Measurements from ENCODE around the gene ZMIZ2.
"Not testable (repeated sequence)": the region's sequence is repeated elsewhere in the genome, so short reads cannot be mapped to it uniquely, and the experiment has no call there.

ZMIZ2 gene

DNA sequence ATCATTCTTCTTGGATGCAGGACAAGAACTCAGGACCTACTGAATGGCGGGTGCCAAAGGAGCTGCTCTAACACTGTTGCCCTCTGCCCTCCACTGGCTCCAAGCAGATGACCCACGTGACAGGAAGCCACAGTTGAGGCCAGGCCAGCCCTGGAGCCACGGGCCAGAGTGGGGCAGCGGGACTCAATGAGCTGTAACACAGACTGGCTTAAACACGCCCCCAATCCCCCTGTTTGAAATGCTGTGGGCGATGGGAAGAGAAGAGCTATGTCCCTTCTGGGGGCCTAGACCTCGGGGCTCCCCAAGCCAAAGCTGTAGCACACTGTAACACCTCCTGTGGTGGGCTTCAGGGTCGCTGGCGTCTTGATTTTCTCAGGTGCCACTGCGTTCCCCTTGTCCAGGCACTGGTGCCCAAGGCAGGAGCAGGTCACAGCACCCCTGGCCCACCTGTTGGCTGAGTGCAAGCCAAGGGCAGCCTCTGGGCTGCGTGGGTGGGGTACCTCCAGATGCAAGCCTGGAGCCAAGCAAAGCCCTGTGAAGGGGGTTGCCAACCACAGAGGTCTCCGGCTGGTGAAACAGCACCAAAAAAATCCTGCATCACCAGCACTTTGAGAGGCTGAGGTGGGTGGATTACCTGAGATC is 18.6 kb upstream of the ZMIZ2 start:
- H3K4me3 ChIP-seq (ENCODE audit: low read depth, low read length), result no peak overlapping the region
- TF ChIP-seq, protein P1, sequence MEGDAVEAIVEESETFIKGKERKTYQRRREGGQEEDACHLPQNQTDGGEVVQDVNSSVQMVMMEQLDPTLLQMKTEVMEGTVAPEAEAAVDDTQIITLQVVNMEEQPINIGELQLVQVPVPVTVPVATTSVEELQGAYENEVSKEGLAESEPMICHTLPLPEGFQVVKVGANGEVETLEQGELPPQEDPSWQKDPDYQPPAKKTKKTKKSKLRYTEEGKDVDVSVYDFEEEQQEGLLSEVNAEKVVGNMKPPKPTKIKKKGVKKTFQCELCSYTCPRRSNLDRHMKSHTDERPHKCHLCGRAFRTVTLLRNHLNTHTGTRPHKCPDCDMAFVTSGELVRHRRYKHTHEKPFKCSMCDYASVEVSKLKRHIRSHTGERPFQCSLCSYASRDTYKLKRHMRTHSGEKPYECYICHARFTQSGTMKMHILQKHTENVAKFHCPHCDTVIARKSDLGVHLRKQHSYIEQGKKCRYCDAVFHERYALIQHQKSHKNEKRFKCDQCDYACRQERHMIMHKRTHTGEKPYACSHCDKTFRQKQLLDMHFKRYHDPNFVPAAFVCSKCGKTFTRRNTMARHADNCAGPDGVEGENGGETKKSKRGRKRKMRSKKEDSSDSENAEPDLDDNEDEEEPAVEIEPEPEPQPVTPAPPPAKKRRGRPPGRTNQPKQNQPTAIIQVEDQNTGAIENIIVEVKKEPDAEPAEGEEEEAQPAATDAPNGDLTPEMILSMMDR (IDR thresholded peaks at IDR 0.05; ENCODE audit: insufficient read depth, low read depth, low read length, missing control alignments), result no peak
- DNase-seq (ENCODE audit: low read depth), result no peak

DNA sequence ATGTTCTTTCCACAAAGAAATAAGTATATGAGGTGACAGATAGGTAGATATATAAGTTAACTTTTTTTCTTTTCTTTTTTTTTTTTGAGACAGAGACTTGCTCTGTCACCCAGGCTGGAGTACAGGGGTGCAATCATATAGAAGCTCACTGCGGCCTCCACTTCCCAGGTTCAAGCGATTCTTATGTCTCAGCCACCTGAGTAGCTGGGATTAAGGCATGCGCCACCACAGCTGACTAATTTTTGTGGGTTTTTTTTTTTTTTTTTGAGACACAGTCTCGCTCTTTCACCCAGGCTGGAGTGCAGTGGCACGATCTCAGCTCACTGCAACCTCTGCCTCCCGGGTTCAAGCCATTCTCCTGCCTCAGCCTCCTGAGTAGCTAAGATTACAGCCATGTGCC is 15.7 kb upstream of the ZMIZ2 start:
- not testable (repeated sequence) for DNase-seq (ENCODE audit: low read depth); H3K4me3 ChIP-seq (ENCODE audit: low read depth, low read length)

DNA sequence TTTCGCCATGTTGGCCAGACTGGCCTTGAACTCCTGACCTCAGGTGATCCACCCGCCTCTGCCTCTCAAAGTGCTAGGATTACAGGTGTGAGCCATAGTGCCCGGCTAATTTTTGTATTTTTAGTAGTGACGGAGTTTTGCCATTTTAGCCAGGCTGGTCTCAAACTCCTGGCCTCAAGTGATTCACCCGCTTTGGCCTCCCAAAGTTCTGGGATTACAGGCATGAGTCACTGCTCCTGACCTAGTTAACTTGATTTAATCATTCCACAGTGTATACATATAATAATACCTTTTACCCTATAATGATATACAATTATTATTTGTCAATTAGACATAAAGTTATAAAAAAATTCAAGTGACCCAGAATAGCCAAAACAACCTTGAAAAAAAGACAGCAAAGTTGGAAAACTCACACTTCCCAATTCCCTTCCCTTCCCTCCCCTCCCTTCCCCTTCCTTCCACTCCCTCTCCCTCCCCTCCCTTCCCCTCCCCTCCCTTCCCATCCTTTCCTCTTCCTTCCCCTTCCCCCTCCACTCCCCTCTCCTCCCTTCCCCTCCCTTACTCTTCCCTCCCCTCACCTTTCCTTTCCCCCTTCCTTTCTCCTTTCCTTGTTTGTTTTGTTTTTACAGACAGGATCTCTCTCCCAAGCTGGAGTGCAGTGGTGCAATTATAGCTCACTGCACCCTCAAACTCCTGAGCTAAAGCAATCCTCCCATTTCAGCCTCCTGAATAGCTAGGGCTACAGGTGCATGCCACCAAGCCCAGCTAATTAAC is 14.8 kb upstream of the ZMIZ2 start:
- DNase-seq (ENCODE audit: low read depth), result no peak
- TF ChIP-seq, protein P1 (IDR thresholded peaks at IDR 0.05; ENCODE audit: insufficient read depth, low read depth, low read length, missing control alignments), result no peak
- H3K4me3 ChIP-seq (ENCODE audit: low read depth, low read length), result no peak overlapping the region

DNA sequence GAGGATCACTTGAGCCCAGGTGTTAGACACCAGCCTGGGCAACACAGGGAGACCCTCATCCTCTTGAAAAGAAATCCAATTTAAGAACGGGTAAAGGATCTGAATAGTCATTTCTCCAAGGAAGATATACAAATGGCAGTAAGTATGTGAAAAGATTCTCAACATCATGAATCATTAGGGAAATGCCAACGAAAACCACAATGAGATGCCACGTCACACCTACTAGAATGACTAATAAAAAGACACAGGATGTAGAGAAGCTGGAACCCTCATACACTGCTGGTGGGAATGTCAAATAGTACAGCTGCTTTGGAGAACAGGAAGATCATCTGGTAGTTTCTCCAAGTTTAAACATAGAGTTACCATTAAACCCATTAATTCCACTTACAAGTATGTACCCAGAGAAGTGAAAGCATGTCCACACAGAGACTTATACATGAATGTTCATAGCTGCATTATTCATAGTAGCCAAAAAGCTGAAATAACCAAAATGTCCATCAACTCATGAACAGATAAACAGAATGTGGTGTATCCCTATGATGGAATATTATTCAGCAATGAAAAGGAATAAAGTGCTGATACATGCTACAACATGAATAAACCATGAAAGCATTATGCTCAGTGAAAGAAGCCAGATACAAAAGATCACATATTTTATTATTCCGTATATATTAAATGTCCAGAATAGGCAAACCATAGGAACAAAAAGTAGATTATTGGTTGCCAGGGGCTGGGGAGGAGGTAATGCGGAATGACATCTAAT is 13.1 kb upstream of the ZMIZ2 start:
- H3K4me3 ChIP-seq (ENCODE audit: low read depth, low read length), result no peak overlapping the region
- TF ChIP-seq, protein P1 (IDR thresholded peaks at IDR 0.05; ENCODE audit: insufficient read depth, low read depth, low read length, missing control alignments), result no peak
- peak; percentile 73 for DNase-seq (ENCODE audit: low read depth)

DNA sequence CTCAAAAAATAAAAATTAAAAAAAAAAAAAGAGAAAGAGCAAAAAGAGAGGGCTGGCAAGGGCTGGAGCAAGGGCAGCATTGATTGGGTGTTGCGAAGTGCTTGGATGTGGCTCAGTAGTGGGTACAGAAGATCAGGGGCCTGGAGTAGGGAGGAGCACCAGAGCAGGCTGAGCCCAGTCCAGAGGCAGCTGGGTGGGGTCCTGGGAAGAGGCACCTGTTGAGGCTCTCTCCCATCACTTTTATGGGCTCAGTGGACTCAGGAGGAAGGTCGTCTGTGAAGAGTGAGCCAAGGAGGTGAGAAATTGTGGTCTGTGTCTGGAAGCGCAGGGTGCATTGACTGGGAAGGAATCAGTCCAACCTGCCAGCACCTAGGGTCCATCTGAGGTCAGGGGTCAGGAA is 11.8 kb upstream of the ZMIZ2 start:
- TF ChIP-seq, protein P1 (IDR thresholded peaks at IDR 0.05; ENCODE audit: insufficient read depth, low read depth, low read length, missing control alignments), result no peak
- no peak for DNase-seq (ENCODE audit: low read depth)
- H3K4me3 ChIP-seq (ENCODE audit: low read depth, low read length), result no peak overlapping the region

DNA sequence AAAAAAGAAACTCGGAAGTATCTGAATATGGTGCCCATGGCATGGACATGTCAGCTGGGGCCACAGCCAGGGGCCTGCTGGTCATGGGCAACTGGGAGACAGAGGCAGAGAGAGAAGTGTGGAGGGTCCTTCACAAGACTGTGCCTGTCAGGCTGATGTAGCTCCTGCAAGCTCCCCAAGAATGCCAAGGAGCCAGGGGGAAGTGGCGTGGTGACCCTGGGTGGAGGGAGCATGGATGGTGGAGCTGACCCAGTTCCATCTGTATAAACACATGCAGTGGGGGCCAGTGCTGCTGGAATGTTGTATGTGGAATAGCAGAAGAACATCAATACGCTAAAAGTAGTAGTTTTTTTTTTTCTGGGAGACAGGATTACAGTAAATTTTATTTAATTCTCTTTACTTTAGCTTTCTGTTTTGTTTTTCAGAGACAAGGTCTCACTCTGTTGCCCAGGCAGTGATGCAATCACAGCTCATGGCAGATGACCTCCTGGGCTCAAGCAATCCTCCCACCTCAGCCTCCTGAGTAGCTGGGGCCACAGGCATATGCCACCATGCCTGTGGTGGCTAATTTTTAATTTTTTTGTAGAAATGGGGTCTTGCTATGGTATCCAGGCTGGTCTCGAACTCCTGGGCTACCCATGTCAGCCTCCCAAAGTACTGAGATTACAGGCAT is 10.5 kb upstream of the ZMIZ2 start:
- H3K4me3 ChIP-seq (ENCODE audit: low read depth, low read length), result no peak overlapping the region
- no peak for DNase-seq (ENCODE audit: low read depth)
- TF ChIP-seq, protein P1 (IDR thresholded peaks at IDR 0.05; ENCODE audit: insufficient read depth, low read depth, low read length, missing control alignments), result no peak
